Measurements from ENCODE around the gene NEU3. TPM values are rescaled to one million over a fixed set of nuclear protein-coding genes. Genes with fewer than 3 reads are reported as not detected.

NEU3 gene
- total RNA-seq, 6 donors from 2014 or later = 6.2 to 36.7 (median 11.5) TPM

DNA sequence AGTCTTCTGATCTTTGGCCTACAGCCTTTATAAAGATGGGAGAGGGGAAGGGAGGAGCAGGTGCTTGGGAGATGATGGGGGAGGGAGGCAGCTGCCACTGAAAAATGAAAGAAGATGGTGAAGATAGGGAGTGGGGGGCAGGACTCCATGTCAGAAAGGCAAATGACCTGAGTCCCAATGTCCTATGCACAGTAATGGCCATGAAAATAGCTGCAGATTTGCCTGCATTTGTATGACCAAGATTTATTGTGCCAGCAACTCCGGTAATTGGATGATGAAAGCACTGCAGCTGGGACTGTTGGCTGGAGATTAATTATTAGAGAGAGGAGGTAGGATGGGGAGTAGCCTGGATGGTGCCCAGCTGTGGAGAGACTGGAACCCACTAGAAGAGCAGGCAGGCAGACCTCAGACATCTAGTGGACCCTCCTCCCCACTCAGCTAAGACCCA lies 36.1 kb downstream of the NEU3 start:
- TF ChIP-seq, protein P1, sequence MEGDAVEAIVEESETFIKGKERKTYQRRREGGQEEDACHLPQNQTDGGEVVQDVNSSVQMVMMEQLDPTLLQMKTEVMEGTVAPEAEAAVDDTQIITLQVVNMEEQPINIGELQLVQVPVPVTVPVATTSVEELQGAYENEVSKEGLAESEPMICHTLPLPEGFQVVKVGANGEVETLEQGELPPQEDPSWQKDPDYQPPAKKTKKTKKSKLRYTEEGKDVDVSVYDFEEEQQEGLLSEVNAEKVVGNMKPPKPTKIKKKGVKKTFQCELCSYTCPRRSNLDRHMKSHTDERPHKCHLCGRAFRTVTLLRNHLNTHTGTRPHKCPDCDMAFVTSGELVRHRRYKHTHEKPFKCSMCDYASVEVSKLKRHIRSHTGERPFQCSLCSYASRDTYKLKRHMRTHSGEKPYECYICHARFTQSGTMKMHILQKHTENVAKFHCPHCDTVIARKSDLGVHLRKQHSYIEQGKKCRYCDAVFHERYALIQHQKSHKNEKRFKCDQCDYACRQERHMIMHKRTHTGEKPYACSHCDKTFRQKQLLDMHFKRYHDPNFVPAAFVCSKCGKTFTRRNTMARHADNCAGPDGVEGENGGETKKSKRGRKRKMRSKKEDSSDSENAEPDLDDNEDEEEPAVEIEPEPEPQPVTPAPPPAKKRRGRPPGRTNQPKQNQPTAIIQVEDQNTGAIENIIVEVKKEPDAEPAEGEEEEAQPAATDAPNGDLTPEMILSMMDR (IDR thresholded peaks at IDR 0.05) = no peak
- TF ChIP-seq POLR2A (IDR thresholded peaks at IDR 0.05) (no peak), POLR2AphosphoS5 (IDR thresholded peaks at IDR 0.05) (no peak), EP300 (IDR thresholded peaks at IDR 0.05) (no peak)
- no peak for DNase-seq
- H3K4me1 ChIP-seq = no peaks in the 10 kb centered on the region
- no peak overlapping the region for H3K27ac ChIP-seq
- 67 to 90% methylated on average over 1 of the region's 1 CpG for WGBS, 2 donors
- H3K36me3 ChIP-seq = no peaks in the 10 kb centered on the region
- H3K4me3 ChIP-seq = no peak overlapping the region
- H3K9me3 ChIP-seq = no peaks in the 10 kb centered on the region
- ATAC-seq (ENCODE audit: low FRiP score in 2 of 2) = no peak
- H3K27me3 ChIP-seq = no peaks in the 10 kb centered on the region

DNA sequence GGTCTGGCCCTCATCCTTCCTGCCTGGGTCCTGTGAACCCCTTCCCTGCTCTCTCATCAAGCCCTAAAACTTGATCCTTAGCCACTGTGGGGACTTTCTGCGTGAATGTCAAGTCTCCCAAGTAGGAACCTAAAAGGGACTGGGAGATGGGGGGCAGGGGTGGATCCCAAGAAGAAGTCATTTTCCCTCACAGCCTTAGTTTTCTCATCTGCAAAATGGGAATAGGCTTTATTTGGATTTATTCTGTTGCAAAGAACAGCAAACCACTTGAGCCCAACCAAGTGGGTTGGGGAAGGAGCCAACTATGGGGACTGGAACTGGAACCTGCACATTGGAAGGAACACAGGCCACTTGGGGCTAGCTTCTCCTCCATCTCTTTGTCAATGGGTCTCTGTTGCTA lies 36.8 kb downstream of the NEU3 start:
- H3K27ac ChIP-seq = no peak overlapping the region
- no peaks in the 10 kb centered on the region for H3K27me3 ChIP-seq
- no peaks in the 10 kb centered on the region for H3K36me3 ChIP-seq
- DNase-seq = no peak
- H3K4me1 ChIP-seq = no peaks in the 10 kb centered on the region
- no peak for ATAC-seq (ENCODE audit: low FRiP score in 2 of 2)
- TF ChIP-seq POLR2A (IDR thresholded peaks at IDR 0.05) = no peak
- no peak for TF ChIP-seq POLR2AphosphoS5 (IDR thresholded peaks at IDR 0.05)
- TF ChIP-seq, protein P1 (IDR thresholded peaks at IDR 0.05) = no peak
- TF ChIP-seq EP300 (IDR thresholded peaks at IDR 0.05) = no peak
- H3K4me3 ChIP-seq = no peak overlapping the region
- no peaks in the 10 kb centered on the region for H3K9me3 ChIP-seq
- WGBS, 2 donors = 93 to 96% methylated on average over 1 of the region's 1 CpG

DNA sequence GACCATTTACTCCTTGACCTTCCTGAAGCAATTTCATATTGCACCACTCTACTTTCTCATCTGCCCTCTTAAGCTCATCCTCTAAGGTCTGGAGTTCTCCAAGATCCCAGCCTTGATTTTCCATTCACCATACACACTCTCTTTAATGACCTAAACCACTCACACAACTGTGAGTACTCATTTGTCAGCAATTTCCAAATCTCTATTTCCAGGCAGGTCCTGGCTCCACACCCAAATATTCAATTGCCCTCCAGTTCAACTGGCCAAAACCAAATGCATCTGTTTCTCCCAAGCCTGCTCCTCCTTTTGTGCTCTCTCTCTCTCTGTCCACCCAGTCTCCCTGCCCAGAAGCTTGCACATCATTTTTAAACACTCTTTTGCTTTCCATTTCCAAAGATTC lies 39.6 kb downstream of the NEU3 start:
- no peak for ATAC-seq (ENCODE audit: low FRiP score in 2 of 2)
- no peaks in the 10 kb centered on the region for H3K9me3 ChIP-seq

DNA sequence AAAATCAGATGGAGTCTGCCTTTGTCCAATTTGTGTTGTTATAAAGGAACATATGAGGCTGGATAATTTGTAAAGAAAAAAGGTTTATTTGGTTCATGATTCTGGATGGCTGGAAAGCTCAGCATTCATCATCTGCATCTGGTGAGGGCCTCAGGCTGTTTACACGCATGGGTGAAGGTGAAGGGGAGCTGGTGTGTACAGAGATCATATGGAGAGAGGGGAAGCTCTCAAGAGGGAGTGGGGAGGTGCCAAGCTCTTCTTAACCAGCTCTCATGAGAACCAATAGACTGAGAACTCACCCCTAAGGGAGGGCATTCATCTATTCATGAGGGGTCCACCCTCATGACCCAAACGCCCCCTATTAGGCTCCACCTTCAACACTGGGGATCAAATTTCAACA lies 40.0 kb downstream of the NEU3 start:
- DNase-seq = no peak

More for the DNA sequence above, 39.6 kb downstream of the NEU3 start:
- Histone ChIP-seq H3K36me3 (no peaks in the 10 kb centered on the region), H3K4me3 (no peak overlapping the region), H3K27me3 (no peaks in the 10 kb centered on the region), H3K4me1 (no peaks in the 10 kb centered on the region), H3K27ac (no peak overlapping the region)
- DNase-seq = no peak
- no peak for TF ChIP-seq POLR2A (IDR thresholded peaks at IDR 0.05)
- TF ChIP-seq, protein P1 (IDR thresholded peaks at IDR 0.05) = no peak

More for the DNA sequence above, 40.0 kb downstream of the NEU3 start:
- TF ChIP-seq EP300 (IDR thresholded peaks at IDR 0.05) (no peak), POLR2A (IDR thresholded peaks at IDR 0.05) (no peak), POLR2AphosphoS5 (IDR thresholded peaks at IDR 0.05) (no peak)
- TF ChIP-seq, protein P1 (IDR thresholded peaks at IDR 0.05) = no peak
- 51 to 67% methylated on average over 2 of the region's 2 CpGs for WGBS, 2 donors
- Histone ChIP-seq H3K4me1 (no peaks in the 10 kb centered on the region), H3K36me3 (no peaks in the 10 kb centered on the region), H3K4me3 (no peak overlapping the region), H3K27ac (no peak overlapping the region), H3K9me3 (no peaks in the 10 kb centered on the region), H3K27me3 (no peaks in the 10 kb centered on the region)
- ATAC-seq (ENCODE audit: low FRiP score in 2 of 2) = no peak

Measured in upper lobe of left lung (tissue), 6 donors.